Middle frontal gyrus (tissue), 1 donor: ENCODE data around the gene RAET1E.
"Not testable (repeated sequence)": the region's sequence is repeated elsewhere in the genome, so short reads cannot be mapped to it uniquely, and the experiment has no call there.

Source experiments
- DNase-seq: peaks from one replicate; pipeline ENCODE4 v3.0.0-alpha.2; 2015; ENCODE audit warnings: low spot score; ENCODE audit errors: extremely low spot score

The RAET1E gene

GRCh38 chr6:149862424-149862738 is 35.5 kb downstream of the RAET1E start:
- DNase-seq = not testable (repeated sequence)

GRCh38 chr6:149861603-149862423 is 36.1 kb downstream of the RAET1E start:
- no peak for DNase-seq

GRCh38 chr6:149860834-149861602 is 36.9 kb downstream of the RAET1E start:
- no peak for DNase-seq

- no peak for DNase-seq
These were observed 37.4 kb downstream of the RAET1E start for GRCh38 chr6:149860513-149860833.

GRCh38 chr6:149859938-149860337 is 38.0 kb downstream of the RAET1E start:
- DNase-seq = no peak

- no peak for DNase-seq
These were observed 38.5 kb downstream of the RAET1E start for GRCh38 chr6:149859368-149859767.

GRCh38 chr6:149857541-149857940 is 40.4 kb downstream of the RAET1E start:
- DNase-seq = no peak

- DNase-seq = no peak
These were observed 41.5 kb downstream of the RAET1E start for GRCh38 chr6:149856256-149856994.

GRCh38 chr6:149855741-149856140 is 42.2 kb downstream of the RAET1E start:
- DNase-seq = no peak

GRCh38 chr6:149855040-149855654 is 42.8 kb downstream of the RAET1E start:
- DNase-seq = no peak

GRCh38 chr6:149854532-149854931 is 43.4 kb downstream of the RAET1E start:
- DNase-seq = no peak

- DNase-seq = not testable (repeated sequence)
These were observed 43.9 kb downstream of the RAET1E start for GRCh38 chr6:149854017-149854416.

GRCh38 chr6:149852881-149853280 is 45.0 kb downstream of the RAET1E start:
- no peak for DNase-seq

GRCh38 chr6:149852180-149852579 is 45.7 kb downstream of the RAET1E start:
- no peak for DNase-seq

- no peak for DNase-seq
These were observed 46.3 kb downstream of the RAET1E start for GRCh38 chr6:149851461-149852110.

- DNase-seq = not testable (repeated sequence)
These were observed 49.6 kb downstream of the RAET1E start for GRCh38 chr6:149848343-149848742.
